SW 1271 (cell line): ENCODE data around the gene MRTFB.
A peak's percentile ranks its signal among the peaks of the same experiment; 100 is the strongest.
"Not testable (repeated sequence)": the region's sequence is repeated elsewhere in the genome, so short reads cannot be mapped to it uniquely, and the experiment has no call there.

Experiments
- DNase-seq, 2 experiments: peaks; one replicate each; lab custom pipeline; 2025; lab: John Stamatoyannopoulos, UW

MRTFB gene

GRCh38 chr16:14183962-14184361 is 112.8 kb downstream of the MRTFB start:
- not testable (repeated sequence) for DNase-seq

GRCh38 chr16:14186007-14186794 is 115.1 kb downstream of the MRTFB start:
- DNase-seq = no peak

- DNase-seq = no peak
Measured at GRCh38 chr16:14186795-14187221, 115.7 kb downstream of the MRTFB start.

GRCh38 chr16:14187517-14188338 is 116.6 kb downstream of the MRTFB start:
- no peak for DNase-seq

DNA sequence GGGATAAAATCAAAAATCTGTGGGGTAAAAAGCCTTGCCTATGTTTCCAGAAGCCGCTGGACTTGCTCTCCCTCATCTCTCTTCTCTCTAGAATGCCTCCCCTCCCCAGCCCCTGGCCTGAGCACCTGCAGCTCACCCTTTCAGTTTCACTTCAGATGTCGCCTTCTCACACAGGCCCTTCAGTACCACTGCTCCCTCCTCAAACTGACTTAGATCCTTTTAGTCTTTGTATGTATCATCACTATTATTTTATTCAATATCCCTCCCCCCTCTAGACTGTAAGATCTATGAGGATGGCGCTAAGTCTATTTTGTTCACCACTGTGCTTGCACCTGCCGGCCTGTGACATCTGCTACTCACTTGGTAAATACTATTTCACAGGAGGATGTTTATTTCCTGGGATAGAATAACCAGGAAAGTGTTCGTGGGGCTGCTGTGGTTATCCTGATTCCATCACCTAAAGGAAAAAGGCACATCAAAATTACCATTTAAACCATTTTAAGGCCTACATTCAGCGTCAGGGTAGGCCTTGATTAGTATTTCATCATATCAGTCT is 122.3 kb downstream of the MRTFB start:
- DNase-seq = no peak

GRCh38 chr16:14194721-14195120 is 123.6 kb downstream of the MRTFB start:
- DNase-seq = no peak

DNA sequence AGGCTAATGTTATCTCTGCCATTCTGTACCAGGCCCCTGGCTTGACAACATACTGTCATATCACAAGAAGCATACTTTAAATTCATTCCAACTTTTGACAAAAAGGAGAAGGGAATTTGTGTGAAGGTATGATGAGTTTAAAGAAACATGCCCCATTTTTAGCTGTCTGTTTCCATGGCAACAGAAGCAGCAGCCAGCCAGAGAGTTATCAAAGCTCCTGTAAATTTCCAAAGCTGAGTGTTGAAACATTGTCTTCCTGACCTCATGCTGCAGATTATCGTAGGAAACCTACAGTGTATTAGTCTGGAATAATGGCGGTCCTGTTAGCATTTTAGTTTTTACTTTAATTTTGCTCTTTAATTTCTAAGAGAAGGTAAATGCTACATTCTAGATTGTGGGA is 124.9 kb downstream of the MRTFB start:
- DNase-seq = no peak

- DNase-seq = no peak
Measured at GRCh38 chr16:14196539-14196938, 125.4 kb downstream of the MRTFB start.

DNA sequence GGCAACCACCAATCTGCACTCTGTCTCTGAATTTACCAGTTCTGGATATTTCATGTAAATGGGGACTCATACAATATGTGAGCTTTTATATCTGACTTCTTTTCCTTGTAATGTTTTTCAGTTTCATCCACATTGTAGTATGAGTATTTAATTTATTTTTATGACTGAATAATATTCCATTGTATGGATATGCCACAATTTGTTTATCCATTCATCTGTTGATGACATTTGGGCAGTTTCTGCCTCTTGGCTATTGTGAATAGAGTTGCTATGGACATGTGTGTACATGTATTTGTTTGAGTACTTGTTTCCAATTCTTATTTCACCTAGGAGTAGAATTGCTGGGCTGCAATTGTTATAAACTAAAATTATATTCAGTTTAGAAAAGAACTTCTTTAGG is 126.9 kb downstream of the MRTFB start:
- no peak for DNase-seq

GRCh38 chr16:14198572-14198971 is 127.5 kb downstream of the MRTFB start:
- DNase-seq = no peak

DNA sequence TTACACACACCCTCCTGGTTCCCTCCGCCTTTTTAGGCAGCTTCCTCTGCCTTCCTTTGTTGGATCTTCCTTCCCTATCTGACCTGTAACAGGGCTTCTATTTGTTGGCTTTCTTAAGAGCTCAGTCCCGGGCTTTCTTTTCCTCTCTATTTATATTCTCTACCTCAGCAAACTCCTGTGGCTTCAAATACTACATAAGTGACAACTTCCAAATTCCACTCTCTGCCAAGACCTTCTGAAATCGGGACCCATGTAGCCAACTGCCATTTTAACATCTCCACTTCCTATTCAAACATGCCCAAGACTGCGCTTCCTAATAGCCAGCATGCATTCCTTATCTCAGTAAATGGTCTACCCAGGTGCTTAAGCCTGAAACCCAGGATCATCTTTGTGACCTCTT is 128.1 kb downstream of the MRTFB start:
- DNase-seq = no peak

DNA sequence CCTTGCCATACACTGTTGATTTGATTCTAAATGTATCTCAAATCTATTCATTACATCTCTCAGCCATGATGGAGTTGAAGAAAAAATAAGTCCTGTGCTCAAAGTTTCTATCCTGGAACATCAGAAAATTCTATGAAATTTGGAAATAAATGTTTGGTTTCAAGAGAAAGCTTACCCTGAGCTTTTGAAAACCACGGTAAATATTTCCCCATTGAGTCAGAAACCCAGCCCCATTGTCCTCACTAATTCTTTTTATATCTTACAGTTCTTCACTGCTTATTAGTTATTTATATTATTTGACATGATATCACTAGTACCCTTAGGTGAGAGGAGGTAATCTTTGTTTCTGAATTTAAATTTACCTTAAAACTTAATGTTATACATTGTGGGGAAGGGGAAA is 128.5 kb downstream of the MRTFB start:
- DNase-seq = no peak

GRCh38 chr16:14202095-14202494 is 131.0 kb downstream of the MRTFB start:
- DNase-seq = no peak

- peak in 1 of 2 experiments; percentile 2 for DNase-seq
Measured at GRCh38 chr16:14202697-14203096, 131.6 kb downstream of the MRTFB start.

DNA sequence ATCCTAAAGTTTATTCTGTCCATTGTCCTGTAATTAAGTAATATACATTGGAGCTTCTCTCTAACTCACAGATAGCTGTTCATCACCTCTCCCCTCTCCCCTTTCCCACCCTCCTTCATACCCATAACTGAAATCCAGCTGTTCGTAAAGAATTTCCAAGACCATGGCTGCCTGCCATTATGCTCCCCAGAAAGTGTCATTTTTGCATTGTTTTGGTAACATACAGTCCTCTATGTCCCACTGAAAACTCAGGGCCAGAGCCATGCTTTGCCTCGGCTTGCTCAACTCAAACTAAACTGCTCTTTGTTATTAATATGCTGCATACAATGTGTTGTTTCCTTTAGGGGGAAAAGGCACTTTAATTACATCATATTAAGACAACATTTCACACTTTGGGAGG is 132.0 kb downstream of the MRTFB start:
- no peak for DNase-seq

DNA sequence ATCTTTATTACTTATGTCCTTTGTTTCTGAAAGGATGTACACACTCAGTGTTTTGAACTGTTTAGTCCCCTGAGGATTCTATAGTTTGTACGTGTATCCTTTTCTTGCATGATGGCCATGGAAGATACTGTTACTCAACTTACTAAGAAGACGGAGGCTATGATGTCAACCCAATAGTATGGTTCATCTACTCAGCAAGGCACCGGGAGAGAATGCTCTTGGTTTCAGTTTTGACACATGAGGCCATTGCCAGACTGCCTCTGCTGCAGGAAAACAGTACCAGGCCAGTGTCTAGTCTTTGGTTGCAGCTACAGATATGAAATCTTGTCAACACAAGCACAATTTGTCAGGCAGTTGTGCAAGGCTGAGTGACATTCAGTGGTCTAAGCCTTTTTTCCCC is 134.5 kb downstream of the MRTFB start:
- DNase-seq = no peak

- DNase-seq = no peak
Measured at GRCh38 chr16:14211856-14212543, 140.9 kb downstream of the MRTFB start.

DNA sequence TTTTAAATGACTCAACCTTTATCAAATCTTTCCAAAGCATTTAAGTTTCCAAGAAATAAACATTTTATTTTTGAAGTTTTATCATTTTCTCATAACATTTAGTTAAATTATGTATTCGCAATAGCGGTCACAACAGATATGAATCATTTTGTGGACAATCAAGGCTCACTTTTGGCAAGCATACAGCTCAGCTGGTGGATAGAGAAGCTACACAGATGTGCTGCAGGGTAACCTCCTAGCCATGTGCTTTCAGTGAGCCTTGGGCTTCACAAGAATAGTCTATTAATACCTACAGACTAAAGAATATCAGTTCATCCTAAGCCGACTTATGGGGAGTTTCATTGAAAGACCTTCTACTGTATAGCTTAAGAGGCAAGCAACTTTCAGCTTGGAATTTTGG is 144.8 kb downstream of the MRTFB start:
- no peak for DNase-seq

DNA sequence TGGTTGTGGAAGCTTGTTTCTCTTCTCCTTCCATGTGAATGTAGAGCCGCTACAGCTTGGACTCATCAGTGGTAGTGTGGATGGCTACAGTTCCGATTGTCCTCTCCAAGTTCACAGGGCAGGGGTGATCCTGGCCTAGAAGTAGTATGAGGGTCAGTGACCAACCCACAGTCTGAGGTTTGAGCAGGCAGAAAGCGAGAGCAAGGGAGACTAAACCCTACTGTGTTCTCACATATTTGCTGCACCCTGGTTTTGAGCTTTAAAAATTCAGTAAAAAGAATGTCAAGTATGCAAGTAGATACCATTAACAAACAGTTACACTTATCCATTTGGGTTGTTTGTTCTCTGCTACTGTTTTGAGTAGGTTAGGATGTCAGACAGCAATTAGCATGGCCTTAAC is 148.9 kb downstream of the MRTFB start:
- DNase-seq = no peak

DNA sequence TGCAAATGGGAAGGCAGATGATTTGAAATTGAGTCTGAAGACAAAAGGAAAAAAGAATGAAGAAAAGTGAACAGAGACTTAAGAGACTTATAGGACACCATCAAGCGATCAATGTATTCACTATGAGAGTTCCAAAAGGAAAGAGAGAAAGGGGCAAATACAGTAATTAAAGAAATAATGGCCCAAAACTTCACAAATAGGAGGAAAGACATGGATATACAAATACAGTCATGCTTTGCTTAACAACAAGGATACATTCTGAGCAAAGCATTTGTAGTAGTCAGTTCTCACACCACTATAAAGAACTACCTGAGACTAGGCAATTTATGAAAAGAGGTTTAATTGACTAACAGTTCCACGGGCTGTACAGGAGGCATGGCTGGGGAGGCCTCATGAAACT is 152.5 kb downstream of the MRTFB start:
- DNase-seq = no peak

DNA sequence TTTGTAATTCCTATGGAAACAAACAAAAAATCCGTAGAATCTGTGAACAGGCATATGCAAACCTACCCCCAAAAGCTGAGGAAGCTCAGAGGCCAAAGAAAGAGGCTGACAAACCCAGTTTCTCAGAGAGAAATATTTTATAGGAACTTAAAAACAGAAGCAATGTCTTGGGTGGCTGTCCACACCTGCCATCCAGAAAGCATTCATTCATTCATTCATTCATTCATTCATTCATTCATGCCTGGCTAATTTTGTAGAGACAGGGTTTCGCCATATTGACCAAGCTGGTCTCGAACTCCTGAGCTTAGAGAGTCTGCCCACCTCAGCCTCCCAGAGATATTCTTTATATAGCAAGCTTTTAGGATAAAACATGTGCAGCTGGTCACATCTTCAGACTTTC is 154.3 kb downstream of the MRTFB start:
- DNase-seq = no peak

- no peak for DNase-seq
Measured at GRCh38 chr16:14232106-14232864, 161.2 kb downstream of the MRTFB start.
